ENCODE measurements around the gene LCN9. TPM values are rescaled to one million over a fixed set of nuclear protein-coding genes. Genes with fewer than 3 reads are reported as not detected.

The LCN9 gene
- total and polyA plus RNA-seq, 2 of the 4 experiments (the other 2 are of a cell fraction) = not detected

GRCh38 chr9:135680056-135680455 lies 16.9 kb downstream of the LCN9 start:
- Histone ChIP-seq H3K56ac (ENCODE audit: extremely low read depth, insufficient read depth, low read length) (no peak overlapping the region), H3K4me1 (ENCODE audit: control insufficient read depth, insufficient read depth, low read length) (no peaks in the 10 kb centered on the region), H4K8ac (ENCODE audit: low read depth in 2 of 2, low read length in 2 of 2) (no peak overlapping the region), H3K14ac (replicated peaks; ENCODE audit: low read depth, low read length) (no peak overlapping the region), H2AFZ (replicated peaks; ENCODE audit: low read length, poor library complexity) (no peak overlapping the region), H3K4ac (ENCODE audit: low read depth, low read length) (no peak overlapping the region), H2AK9ac (replicated peaks; ENCODE audit: low read depth, low read length, poor library complexity) (no peak overlapping the region), H3K18ac (ENCODE audit: low read depth, low read length) (no peak overlapping the region), H3K9me3 (ENCODE audit: control insufficient read depth, insufficient read depth, low read length) (no peaks in the 10 kb centered on the region), H3K4me3 (ENCODE audit: insufficient read depth, low read depth, low read length) (no peak overlapping the region), H3K79me1 (ENCODE audit: low read depth in 1 of 2, low read length in 2 of 2) (no peaks in the 10 kb centered on the region), H4K20me1 (ENCODE audit: insufficient read depth, low read length) (no peaks in the 10 kb centered on the region), H3K9me1 (ENCODE audit: insufficient read depth, low read length) (no peaks in the 10 kb centered on the region), H3K9ac (ENCODE audit: low read depth, low read length) (no peak overlapping the region), H2AK5ac (ENCODE audit: low read depth, low read length) (no peak overlapping the region), H3K27ac (ENCODE audit: insufficient read depth, low read length) (no peak overlapping the region), H4K91ac (ENCODE audit: insufficient read depth, low read depth, low read length) (no peak overlapping the region), H2BK15ac (ENCODE audit: low read depth, low read length) (no peak overlapping the region), H3K27me3 (ENCODE audit: control insufficient read depth, insufficient read depth, low read length) (no peaks in the 10 kb centered on the region; the same call in 1 of the 2 replicates), H2BK20ac (ENCODE audit: low read depth, low read length) (no peak overlapping the region), H3K36me3 (ENCODE audit: control insufficient read depth, insufficient read depth, low read length) (no peaks in the 10 kb centered on the region), H2BK120ac (ENCODE audit: low read depth, low read length) (no peak overlapping the region), H2BK5ac (ENCODE audit: low read depth, low read length, poor library complexity, severe bottlenecking) (no peak overlapping the region), H3K23ac (ENCODE audit: low read depth, low read length) (no peak overlapping the region), H3K4me2 (ENCODE audit: low read depth, low read length) (no peak overlapping the region), H4K5ac (ENCODE audit: low read depth, low read length) (no peak overlapping the region)
- WGBS, 2 experiments (ENCODE audit: extremely low coverage in 2 of 2, insufficient read length in 1 of 2) = 46% methylated on average over 8 of the region's 16 CpGs; no CpG with 5 or more reads in 1 of the 2 experiments
- intact Hi-C loops (cut with micrococcal nuclease) (no loop called here), in situ Hi-C loops (cut with MboI; ENCODE audit: low sequenced_read_pairs) (no loop called here), dilution Hi-C loops (cut with HindIII; ENCODE audit: low sequenced_read_pairs, unreplicated experiment) (no loop called here)
- no peak for ATAC-seq (ENCODE audit: low read depth)
- no peak for DNase-seq
- TF ChIP-seq, protein P1, sequence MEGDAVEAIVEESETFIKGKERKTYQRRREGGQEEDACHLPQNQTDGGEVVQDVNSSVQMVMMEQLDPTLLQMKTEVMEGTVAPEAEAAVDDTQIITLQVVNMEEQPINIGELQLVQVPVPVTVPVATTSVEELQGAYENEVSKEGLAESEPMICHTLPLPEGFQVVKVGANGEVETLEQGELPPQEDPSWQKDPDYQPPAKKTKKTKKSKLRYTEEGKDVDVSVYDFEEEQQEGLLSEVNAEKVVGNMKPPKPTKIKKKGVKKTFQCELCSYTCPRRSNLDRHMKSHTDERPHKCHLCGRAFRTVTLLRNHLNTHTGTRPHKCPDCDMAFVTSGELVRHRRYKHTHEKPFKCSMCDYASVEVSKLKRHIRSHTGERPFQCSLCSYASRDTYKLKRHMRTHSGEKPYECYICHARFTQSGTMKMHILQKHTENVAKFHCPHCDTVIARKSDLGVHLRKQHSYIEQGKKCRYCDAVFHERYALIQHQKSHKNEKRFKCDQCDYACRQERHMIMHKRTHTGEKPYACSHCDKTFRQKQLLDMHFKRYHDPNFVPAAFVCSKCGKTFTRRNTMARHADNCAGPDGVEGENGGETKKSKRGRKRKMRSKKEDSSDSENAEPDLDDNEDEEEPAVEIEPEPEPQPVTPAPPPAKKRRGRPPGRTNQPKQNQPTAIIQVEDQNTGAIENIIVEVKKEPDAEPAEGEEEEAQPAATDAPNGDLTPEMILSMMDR (conservative IDR thresholded peaks at IDR 0.05; ENCODE audit: low read depth, low read length) = no peak
- TF ChIP-seq MXI1 (IDR thresholded peaks at IDR 0.05; ENCODE audit: borderline replicate concordance, low read depth, low read length) = no peak
- no peak for TF ChIP-seq POLR2A (IDR thresholded peaks at IDR 0.05; ENCODE audit: low read depth, low read length)
- TF ChIP-seq BHLHE40 (IDR thresholded peaks at IDR 0.05; ENCODE audit: low read depth, low read length) = no peak
- no peak for TF ChIP-seq CEBPB (IDR thresholded peaks at IDR 0.05; ENCODE audit: low read depth, low read length)
- no TSS peak for BruUV-seq (replicated peaks)
- ChIA-PET CTCF (no interaction called here), POLR2A (ENCODE audit: unreplicated experiment) (no interaction called here)
